ENCODE results near the gene TMPRSS4. TPM values are rescaled to one million over a fixed set of nuclear protein-coding genes. Genes with fewer than 3 reads are reported as not detected.
A peak's percentile ranks its signal among the peaks of the same experiment; 100 is the strongest.

Gene TMPRSS4
- total RNA-seq, 1 donor from 2014 or later: not detected

GRCh38 chr11:118144301-118145268, 67.7 kb downstream of the TMPRSS4 start:
- DNase-seq: peak; percentile 45
- ATAC-seq (ENCODE audit: poor library complexity): peak; percentile 65
- intact Hi-C loops (cut with DNase I): loop anchor here (5.0 kb wide), 2 partner anchors 148 to 157 kb away; partner anchors contain the start of gene IL10RA

GRCh38 chr11:118145285-118146227, 68.7 kb downstream of the TMPRSS4 start:
- intact Hi-C loops (cut with DNase I): loop anchor here (5.0 kb wide), 2 partner anchors 147 to 158 kb away; partner anchors contain the start of gene IL10RA
- peak; percentile 92 for ATAC-seq (ENCODE audit: poor library complexity)
- peak; percentile 91 for DNase-seq

- ATAC-seq (ENCODE audit: poor library complexity): no peak
- DNase-seq: no peak
- intact Hi-C loops (cut with DNase I): loop anchor here (5.0 kb wide), 2 partner anchors 146 to 159 kb away; partner anchors contain the start of gene IL10RA
Observed at GRCh38 chr11:118146554-118146953, 69.7 kb downstream of the TMPRSS4 start.

DNA sequence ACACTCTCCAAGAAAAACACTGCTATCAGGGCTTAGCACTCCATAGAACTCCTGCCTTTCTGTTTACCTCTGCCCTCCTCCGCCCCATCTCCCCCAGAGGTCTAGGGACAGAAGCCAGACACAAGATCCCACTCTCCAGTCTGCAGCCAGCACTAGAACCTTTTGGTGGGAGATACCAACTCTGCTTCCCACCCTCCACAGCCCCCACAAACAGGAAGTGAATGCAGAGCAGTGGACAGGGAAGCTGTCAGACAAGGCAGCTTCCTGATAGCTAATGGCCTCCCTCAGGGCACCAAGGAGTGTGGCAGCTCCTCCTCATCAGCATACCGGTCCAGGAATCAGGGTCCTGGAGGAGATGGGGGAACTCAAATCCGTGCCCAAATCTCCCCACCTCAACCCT, 70.6 kb downstream of the TMPRSS4 start:
- ATAC-seq (ENCODE audit: poor library complexity) (no peak), DNase-seq (peak; percentile 9)
- intact Hi-C loops (cut with DNase I): loop anchor here (5.0 kb wide), 2 partner anchors 145 to 160 kb away; partner anchors contain the start of gene IL10RA

DNA sequence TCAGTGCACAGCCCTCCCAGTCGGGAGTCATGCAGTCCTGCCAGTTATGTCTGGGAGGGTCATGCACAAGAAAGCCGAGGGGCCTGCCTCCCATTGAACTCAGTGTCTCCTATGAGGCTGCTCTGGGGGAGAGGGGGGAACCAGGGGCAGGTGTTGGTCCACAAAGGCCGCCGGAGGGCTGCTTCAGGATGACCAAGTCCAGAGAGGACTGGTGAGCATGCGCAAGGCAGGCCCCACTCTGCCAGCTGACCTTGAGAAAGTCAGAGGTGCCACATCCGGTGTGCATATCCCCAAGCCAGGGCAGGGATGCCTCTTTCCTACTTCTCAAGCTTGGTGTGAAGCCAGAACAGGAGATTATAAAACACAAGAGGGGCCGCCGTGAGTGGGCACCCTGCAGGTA, 71.4 kb downstream of the TMPRSS4 start:
- ATAC-seq (ENCODE audit: poor library complexity) (no peak), DNase-seq (peak; percentile 41)
- intact Hi-C loops (cut with DNase I): loop anchor here (5.0 kb wide), 2 partner anchors 144 to 161 kb away; partner anchors contain the start of gene IL10RA

DNA sequence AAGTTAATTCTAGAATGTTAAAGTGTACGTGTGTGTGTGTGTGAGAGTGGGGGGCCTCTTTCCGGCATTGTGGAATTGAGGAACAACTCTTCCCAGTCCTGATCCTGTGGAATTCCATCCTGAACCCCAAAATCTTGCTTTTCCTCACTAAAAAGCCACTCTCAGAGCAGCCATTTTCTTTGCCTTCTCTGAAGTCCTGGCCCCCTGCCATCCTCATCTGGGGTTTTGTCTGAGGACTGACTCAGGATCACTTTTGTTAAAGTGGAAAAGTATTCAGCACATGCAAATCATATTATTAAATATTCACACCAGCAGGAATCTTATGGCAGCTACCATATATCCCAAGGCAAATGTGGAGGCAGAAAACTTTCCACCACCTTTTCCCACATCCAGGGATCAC, 72.0 kb downstream of the TMPRSS4 start:
- ATAC-seq (ENCODE audit: poor library complexity): no peak
- intact Hi-C loops (cut with DNase I): loop anchor here (5.0 kb wide), 2 partner anchors 143 to 162 kb away; partner anchors contain the start of gene IL10RA
- peak; percentile 35 for DNase-seq

DNA sequence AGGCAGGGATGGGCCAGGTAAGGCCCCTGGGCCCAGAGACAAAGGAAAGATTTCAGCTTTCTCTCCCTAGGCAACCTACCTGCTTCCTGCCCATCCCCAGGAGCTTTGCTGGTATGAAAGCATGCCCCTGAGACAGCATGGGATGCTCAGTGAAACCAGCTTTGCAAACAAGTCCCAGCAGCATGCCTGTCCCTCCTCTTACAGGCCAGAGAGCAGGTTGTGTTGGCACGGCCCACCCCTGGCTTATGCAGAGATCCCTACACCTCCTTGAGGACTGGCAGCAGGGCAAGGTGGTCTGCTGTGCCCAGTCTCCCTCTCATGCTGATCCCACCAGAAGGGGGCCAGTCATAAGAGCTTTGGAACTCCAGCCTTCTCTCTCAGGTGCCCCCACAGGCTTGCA, 72.6 kb downstream of the TMPRSS4 start:
- no peak for ATAC-seq (ENCODE audit: poor library complexity)
- no peak for DNase-seq
- intact Hi-C loops (cut with DNase I): loop anchor here (5.0 kb wide), 2 partner anchors 143 to 162 kb away; partner anchors contain the start of gene IL10RA

- no peak for DNase-seq
- ATAC-seq (ENCODE audit: poor library complexity): no peak
- intact Hi-C loops (cut with DNase I): no loop called here
Observed at GRCh38 chr11:118151431-118151830, 74.6 kb downstream of the TMPRSS4 start.

- no peak for ATAC-seq (ENCODE audit: poor library complexity)
- DNase-seq: no peak
- intact Hi-C loops (cut with DNase I): no loop called here
Observed at GRCh38 chr11:118152020-118152551, 75.2 kb downstream of the TMPRSS4 start.

GRCh38 chr11:118152552-118153471, 75.9 kb downstream of the TMPRSS4 start, which contains the start of gene SCN4B:
Gene SCN4B (minus strand): TSS chr11:118152823. CDS start chr11:118152673, 150 bp downstream.
- DNase-seq: peak; percentile 79
- intact Hi-C loops (cut with DNase I): no loop called here
- peak; percentile 84 for ATAC-seq (ENCODE audit: poor library complexity)

DNA sequence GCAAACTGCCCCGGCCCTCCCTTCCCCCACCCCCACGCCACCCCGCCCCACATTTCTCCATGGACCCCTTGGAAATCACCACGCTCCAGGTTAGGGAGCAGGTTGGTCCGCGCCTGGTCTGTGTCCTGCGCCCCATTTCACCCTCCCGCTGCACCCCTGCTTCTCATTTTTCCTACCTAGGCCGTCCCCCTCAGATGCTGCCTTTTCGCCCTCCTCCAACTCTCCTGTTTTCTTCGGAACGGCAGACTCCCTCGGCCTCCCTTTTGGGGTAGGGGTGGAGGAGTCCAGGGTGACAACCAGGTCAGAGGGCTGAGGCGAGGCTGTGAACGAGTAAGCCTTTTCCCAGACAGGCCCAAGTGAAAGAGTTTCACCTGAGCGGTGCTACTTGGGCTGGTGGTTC, 76.6 kb downstream of the TMPRSS4 start:
- ATAC-seq (ENCODE audit: poor library complexity): no peak
- intact Hi-C loops (cut with DNase I): no loop called here
- DNase-seq: no peak

DNA sequence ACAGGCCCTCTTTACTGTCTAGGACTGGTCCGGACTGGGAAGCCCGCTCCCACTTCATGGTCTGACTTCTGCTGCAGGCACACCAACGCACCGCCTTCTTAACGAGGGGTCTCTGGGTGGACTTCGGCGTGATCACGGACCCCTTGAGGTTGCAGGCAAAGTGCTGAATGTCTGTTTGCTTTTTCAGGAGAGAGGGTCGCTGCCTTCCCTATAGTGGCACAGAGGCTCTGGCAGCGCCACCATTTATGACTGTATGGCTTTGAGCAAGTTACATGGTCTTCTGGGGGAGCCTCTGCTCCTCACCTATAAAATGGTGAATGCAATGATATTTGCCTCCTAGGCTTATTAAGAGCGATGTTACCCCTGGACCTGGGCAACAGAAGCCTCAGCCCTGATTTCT, 77.1 kb downstream of the TMPRSS4 start:
- intact Hi-C loops (cut with DNase I): no loop called here
- no peak for ATAC-seq (ENCODE audit: poor library complexity)
- no peak for DNase-seq

GRCh38 chr11:118154641-118155040, 77.8 kb downstream of the TMPRSS4 start:
- ATAC-seq (ENCODE audit: poor library complexity): no peak
- intact Hi-C loops (cut with DNase I): no loop called here

DNA sequence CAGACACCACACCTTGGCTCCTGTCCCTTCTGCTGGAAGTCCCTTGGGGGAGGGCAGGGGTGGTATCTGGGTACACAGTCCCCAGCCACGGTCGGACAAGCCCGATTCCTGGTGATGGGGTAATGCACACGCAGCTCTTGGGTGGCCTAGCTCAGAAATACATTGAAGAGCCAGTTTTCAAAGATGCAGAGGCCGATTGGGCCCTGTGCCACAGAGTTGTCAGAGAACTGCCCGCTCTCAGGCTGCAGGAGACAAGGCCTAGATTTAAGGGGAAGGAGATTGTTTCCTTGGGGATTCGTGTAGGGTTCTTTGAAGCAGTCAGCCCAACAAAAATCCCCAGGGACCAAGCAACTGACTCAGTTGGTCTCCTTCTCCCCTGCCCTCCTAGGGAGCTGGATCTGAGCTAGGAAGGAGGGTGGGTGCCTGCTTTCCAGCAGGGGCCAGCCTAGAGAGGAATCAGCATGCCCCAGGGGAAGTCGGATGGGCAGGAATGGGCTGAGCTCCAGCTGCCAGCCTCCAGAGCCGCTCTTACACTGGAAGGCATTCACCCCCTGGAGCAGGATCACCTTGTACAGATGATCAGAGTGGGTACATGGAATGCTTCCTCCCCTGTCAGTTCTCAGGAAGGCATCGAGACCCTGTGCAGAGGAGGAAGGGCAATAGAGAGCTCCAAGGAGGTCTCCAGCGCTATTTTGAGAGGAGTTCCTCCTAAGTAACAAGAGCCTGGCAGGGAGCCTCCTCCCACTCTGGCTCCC, 79.1 kb downstream of the TMPRSS4 start:
- no peak for DNase-seq
- no peak for ATAC-seq (ENCODE audit: poor library complexity)
- intact Hi-C loops (cut with DNase I): no loop called here

More at GRCh38 chr11:118154641-118155040, 77.8 kb downstream of the TMPRSS4 start:
- DNase-seq: no peak

- DNase-seq: no peak
- ATAC-seq (ENCODE audit: poor library complexity): peak; percentile 45
- intact Hi-C loops (cut with DNase I): no loop called here
Observed at GRCh38 chr11:118156531-118157185, 79.8 kb downstream of the TMPRSS4 start.

Measured in Right ventricle myocardium superior (tissue), 1 donor.